Upper lobe of left lung (tissue), 6 donors: ENCODE results near the gene OAF. TPM values are rescaled to one million over a fixed set of nuclear protein-coding genes. Genes with fewer than 3 reads are reported as not detected.

Source experiments
- ATAC-seq, 2 donors: fragments of 200-7000 bp; cut with Tn5 transposase; one replicate each; pipeline ENCODE4 v1.9.1; 2022; ENCODE audit warnings: mild to moderate bottlenecking in 2 of 2, moderate library complexity in 2 of 2; ENCODE audit not compliant: low FRiP score in 2 of 2
- DNase-seq, 2 donors: peaks; one replicate each; pipeline ENCODE4 v3.0.0-alpha.2; 2019 to 2020
- H3K27ac ChIP-seq, 4 donors: fragments of 200-600 bp; sonication (generic); one replicate each; pipeline ENCODE4 v1.5.1; 2016 to 2019
- H3K27me3 ChIP-seq, 4 donors: fragments of 200-600 bp; sonication (generic); one replicate each; pipeline ENCODE4 v1.5.1; 2017 to 2019
- H3K36me3 ChIP-seq, 4 donors: fragments of 200-600 bp; sonication (generic); one replicate each; pipeline ENCODE4 v1.5.1; 2016 to 2019
- H3K4me1 ChIP-seq, 4 donors: fragments of 200-600 bp; sonication (generic); one replicate each; pipeline ENCODE4 v1.5.1; 2018 to 2019
- H3K4me3 ChIP-seq, 4 donors: fragments of 200-600 bp; sonication (generic); one replicate each; pipeline ENCODE4 v1.5.1; 2017 to 2019; ENCODE audit warnings: mild to moderate bottlenecking in 2 of 4, moderate library complexity in 1 of 4
- H3K9me3 ChIP-seq, 4 donors: fragments of 200-600 bp; sonication (generic); one replicate each; pipeline ENCODE4 v1.5.1; 2018 to 2019
- CTCF ChIP-seq, 6 experiments: fragments of 450-650 bp in 4 of 6; fragments of 200-600 bp in 2 of 6; sonication (generic) in 2 of 6; IDR thresholded peaks; one replicate each; pipeline ENCODE4 v1.5.1; 2016 to 2019; ENCODE audit warnings: antibody characterized with exemption in 6 of 6
- EP300 ChIP-seq, 4 donors: sonication (generic); formaldehyde crosslinking; IDR thresholded peaks; one replicate each; pipeline ENCODE4 v1.5.1; 2017; ENCODE audit warnings: antibody characterized with exemption in 4 of 4, control low read depth in 2 of 4
- POLR2A ChIP-seq, 4 donors: fragments of 450-650 bp; IDR thresholded peaks; one replicate each; pipeline ENCODE4 v1.5.1; 2016 to 2017; ENCODE audit warnings: antibody characterized with exemption in 4 of 4, mild to moderate bottlenecking in 2 of 4
- POLR2AphosphoS5 ChIP-seq, 2 donors: sonication (generic); formaldehyde crosslinking; IDR thresholded peaks; one replicate each; pipeline ENCODE4 v1.5.1; 2017; ENCODE audit warnings: antibody characterized with exemption in 2 of 2
- WGBS, 2 donors: methylation state at CpG; one replicate each; pipeline ENCODE4 v1.1.5; 2017 to 2018; 5-methylcytosine and 5-hydroxymethylcytosine counted together
- total RNA-seq, 6 donors: library from RNA; depleted of rRNA in 4 of 6; stranded (reverse); fragments of >200 nt in 4 of 6; gene quantifications; one replicate each; pipeline versions ENCODE4 v1.1.0 to v1.2.1, GENCODE V29; 2016 to 2021
- donor health status: DM: no; HTN: no; CAD: no; lungs with moderate emphysema.
- donor health status: DM: no; HTN: yes; CAD: no; lungs with severe emphysema.

Gene OAF
- total RNA-seq, 6 donors from 2014 or later: 5.1 to 41.6 (median 8.7) TPM

DNA sequence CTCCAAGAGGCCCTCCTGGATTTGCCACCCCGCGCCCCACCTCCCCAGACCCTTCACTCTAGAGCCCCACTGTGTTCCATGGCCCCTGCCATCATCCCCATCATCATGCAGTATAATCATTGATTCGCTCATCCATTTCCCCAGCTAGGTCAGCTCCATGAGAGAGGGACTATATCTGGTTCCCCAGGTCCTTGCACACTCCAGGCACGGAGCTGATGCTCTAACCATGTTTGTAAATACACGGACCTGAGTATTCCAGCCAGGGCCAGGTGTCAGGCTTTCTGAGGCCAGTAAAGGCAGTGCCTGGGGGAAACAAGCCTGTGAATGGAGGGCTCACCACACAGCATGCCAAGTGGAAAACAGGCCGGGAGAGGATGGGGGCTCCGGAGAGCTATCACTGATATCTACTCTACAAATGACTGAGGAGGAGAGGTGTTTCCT is 27.1 kb upstream of the OAF start:
- 90 to 93% methylated on average over 7 of the region's 7 CpGs for WGBS, 2 donors
- no peaks in the 10 kb centered on the region for H3K9me3 ChIP-seq
- H3K27me3 ChIP-seq: no peaks in the 10 kb centered on the region
- TF ChIP-seq CTCF (IDR thresholded peaks at IDR 0.05): no peak
- TF ChIP-seq POLR2AphosphoS5 (IDR thresholded peaks at IDR 0.05): no peak
- no peak for TF ChIP-seq POLR2A (IDR thresholded peaks at IDR 0.05)
- no peak for TF ChIP-seq EP300 (IDR thresholded peaks at IDR 0.05)
- H3K4me3 ChIP-seq: no peak overlapping the region
- H3K27ac ChIP-seq: peak overlapping the region in 1 of 4 donors; percentile 7
- ATAC-seq (no peak), DNase-seq (peak in 1 of 2 donors; percentile 16)
- peaks cover 0 to 5% (median 1%) of the 10 kb centered on the region in 4 donors for H3K4me1 ChIP-seq
- no peaks in the 10 kb centered on the region for H3K36me3 ChIP-seq

DNA sequence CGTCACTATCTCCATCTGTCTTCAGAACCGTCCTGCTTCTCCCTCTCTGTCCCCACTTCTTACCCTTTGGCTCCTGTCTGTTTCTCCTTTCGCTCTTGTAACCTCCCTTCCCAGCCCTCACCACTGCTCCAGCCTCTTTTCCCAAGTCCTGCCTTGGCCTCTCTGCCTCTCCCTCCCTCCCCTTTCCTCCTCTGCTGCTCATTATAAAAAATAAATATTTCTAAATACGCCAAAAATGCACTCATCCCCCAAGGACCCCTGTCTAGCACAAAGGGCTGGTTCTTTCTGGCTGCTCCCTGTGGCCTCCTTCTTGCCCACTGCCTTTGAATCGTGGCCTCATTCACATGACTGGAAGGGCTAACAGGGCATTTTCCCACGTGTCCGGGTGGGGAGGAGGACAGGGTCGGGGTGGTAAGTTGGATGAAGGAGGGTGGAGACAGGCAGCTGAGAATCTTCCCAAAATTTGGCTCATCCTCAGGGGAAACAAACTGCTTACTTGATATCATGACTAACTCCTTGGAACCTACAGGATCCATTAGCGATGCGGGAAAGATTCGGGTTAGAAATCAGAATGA is 26.4 kb upstream of the OAF start:
- Histone ChIP-seq H3K36me3 (no peaks in the 10 kb centered on the region), H3K27me3 (no peaks in the 10 kb centered on the region), H3K4me3 (no peak overlapping the region), H3K27ac (peak overlapping the region in 2 of 4 donors; percentile 7 to 40), H3K9me3 (no peaks in the 10 kb centered on the region), H3K4me1 (peaks cover 0 to 5% (median 1%) of the 10 kb centered on the region in 4 donors)
- peak in 1 of 2 donors; percentile 70 for ATAC-seq
- 69 to 79% methylated on average over 11 of the region's 11 CpGs for WGBS, 2 donors
- TF ChIP-seq POLR2AphosphoS5 (IDR thresholded peaks at IDR 0.05): no peak
- TF ChIP-seq POLR2A (IDR thresholded peaks at IDR 0.05): no peak
- TF ChIP-seq CTCF (IDR thresholded peaks at IDR 0.05): no peak
- no peak for TF ChIP-seq EP300 (IDR thresholded peaks at IDR 0.05)
- peak in 1 of 2 donors; percentile 14 for DNase-seq

DNA sequence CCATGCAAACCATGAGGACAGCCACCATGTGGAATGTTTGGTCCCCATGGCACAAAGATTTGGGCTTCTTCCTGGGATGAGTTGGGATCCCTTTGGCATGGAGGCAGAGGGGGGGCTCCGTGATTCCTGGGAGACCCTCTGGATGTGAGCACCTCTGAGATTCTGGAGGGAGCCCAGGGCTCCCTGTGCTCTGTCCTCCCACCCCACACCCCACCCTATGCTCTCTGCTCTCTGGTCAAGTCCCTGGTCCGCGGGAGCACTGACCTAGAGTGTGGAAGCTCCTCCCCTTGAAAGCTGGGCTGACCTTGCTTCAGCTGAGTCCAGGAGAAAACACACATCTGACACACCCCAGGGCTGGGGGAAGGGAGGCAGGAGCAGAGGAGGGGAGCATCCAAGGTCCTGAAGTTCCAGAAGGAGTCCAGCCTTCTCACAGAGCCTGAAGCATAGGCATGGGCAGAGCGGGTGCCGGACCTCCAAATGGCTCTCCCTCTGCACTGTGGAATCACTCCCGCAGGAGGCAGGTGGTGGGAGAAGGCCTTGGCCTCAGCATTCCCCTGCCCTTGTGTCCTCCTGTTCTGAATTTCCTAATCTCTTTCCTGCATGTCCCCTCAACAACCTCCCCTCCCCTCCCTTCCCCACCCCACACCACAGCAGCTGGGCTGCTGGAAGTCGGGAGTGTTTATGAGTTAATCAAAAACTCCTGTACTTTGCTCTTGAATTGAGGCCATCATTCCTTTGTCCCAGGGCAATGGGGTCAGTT is 25.7 kb upstream of the OAF start:
- ATAC-seq (peak in 1 of 2 donors; percentile 77), DNase-seq (peak in 1 of 2 donors; percentile 19)
- Histone ChIP-seq H3K36me3 (no peaks in the 10 kb centered on the region), H3K4me3 (no peak overlapping the region), H3K9me3 (no peaks in the 10 kb centered on the region), H3K27me3 (no peaks in the 10 kb centered on the region), H3K4me1 (peaks cover 0 to 5% (median 1%) of the 10 kb centered on the region in 4 donors), H3K27ac (peak overlapping the region in 2 of 4 donors; percentile 7 to 40)
- 55% methylated on average over 6 to 7 of the region's 7 CpGs for WGBS, 2 donors
- TF ChIP-seq CTCF (IDR thresholded peaks at IDR 0.05) (no peak), POLR2A (IDR thresholded peaks at IDR 0.05) (no peak), EP300 (IDR thresholded peaks at IDR 0.05) (no peak), POLR2AphosphoS5 (IDR thresholded peaks at IDR 0.05) (no peak)

GRCh38 chr11:120185706-120186455 is 25.0 kb upstream of the OAF start:
- H3K4me3 ChIP-seq: no peak overlapping the region
- WGBS, 2 donors: 70 to 75% methylated on average over 3 of the region's 3 CpGs

More at GRCh38 chr11:120185706-120186455, 25.0 kb upstream of the OAF start:
- DNase-seq (peak in 1 of 2 donors; percentile 3), ATAC-seq (no peak)
- H3K36me3 ChIP-seq: no peaks in the 10 kb centered on the region
- H3K9me3 ChIP-seq: no peaks in the 10 kb centered on the region
- peak overlapping the region in 3 of 4 donors; percentile 34 to 58 (median 40) for H3K27ac ChIP-seq
- TF ChIP-seq EP300 (IDR thresholded peaks at IDR 0.05) (no peak), POLR2AphosphoS5 (IDR thresholded peaks at IDR 0.05) (no peak), CTCF (IDR thresholded peaks at IDR 0.05) (no peak), POLR2A (IDR thresholded peaks at IDR 0.05) (no peak)
- H3K27me3 ChIP-seq: no peaks in the 10 kb centered on the region
- peaks cover 0 to 5% (median 1%) of the 10 kb centered on the region in 4 donors for H3K4me1 ChIP-seq
